Activated T-cell treated with anti-CD3 and anti-CD28 coated beads for 48 hours (primary cell): ENCODE data around the gene PHTF2.
A peak's percentile ranks its signal among the peaks of the same experiment; 100 is the strongest.
"Not testable (repeated sequence)": the region's sequence is repeated elsewhere in the genome, so short reads cannot be mapped to it uniquely, and the experiment has no call there.

Experiments
- DNase-seq: peaks from one replicate; pipeline ENCODE4 v3.0.0-alpha.2; 2020; ENCODE audit warnings: low read depth

PHTF2 gene

GRCh38 chr7:77830649-77831355, 32.2 kb downstream of the PHTF2 start:
- DNase-seq: no peak

GRCh38 chr7:77831481-77831880, 32.9 kb downstream of the PHTF2 start:
- DNase-seq: peak; percentile 8

- DNase-seq: no peak
These were observed 33.4 kb downstream of the PHTF2 start for GRCh38 chr7:77831953-77832352.

- no peak for DNase-seq
These were observed 34.6 kb downstream of the PHTF2 start for GRCh38 chr7:77833136-77833535.

- not testable (repeated sequence) for DNase-seq
These were observed 37.9 kb downstream of the PHTF2 start for GRCh38 chr7:77836425-77836824.

- no peak for DNase-seq
These were observed 38.7 kb downstream of the PHTF2 start for GRCh38 chr7:77837275-77837674.

GRCh38 chr7:77837966-77838365, 39.4 kb downstream of the PHTF2 start:
- no peak for DNase-seq

GRCh38 chr7:77838929-77839491, 40.4 kb downstream of the PHTF2 start:
- no peak for DNase-seq

GRCh38 chr7:77839919-77840318, 41.3 kb downstream of the PHTF2 start:
- no peak for DNase-seq

GRCh38 chr7:77843194-77843593, 44.6 kb downstream of the PHTF2 start:
- no peak for DNase-seq

- DNase-seq: no peak
These were observed 47.9 kb downstream of the PHTF2 start for GRCh38 chr7:77846317-77847092.

- no peak for DNase-seq
These were observed 57.0 kb downstream of the PHTF2 start for GRCh38 chr7:77855371-77856083.

GRCh38 chr7:77858278-77858677, 59.7 kb downstream of the PHTF2 start:
- DNase-seq: no peak

- no peak for DNase-seq
These were observed 60.8 kb downstream of the PHTF2 start for GRCh38 chr7:77859343-77859742.

GRCh38 chr7:77862691-77863090, 64.1 kb downstream of the PHTF2 start:
- DNase-seq: no peak

- DNase-seq: no peak
These were observed 65.3 kb downstream of the PHTF2 start for GRCh38 chr7:77863860-77864259.

GRCh38 chr7:77866370-77866769, 67.8 kb downstream of the PHTF2 start:
- DNase-seq: no peak

GRCh38 chr7:77866786-77867536, 68.4 kb downstream of the PHTF2 start:
- DNase-seq: no peak

GRCh38 chr7:77867537-77867865, 68.9 kb downstream of the PHTF2 start:
- DNase-seq: no peak

GRCh38 chr7:77872256-77872655, 73.7 kb downstream of the PHTF2 start:
- not testable (repeated sequence) for DNase-seq

GRCh38 chr7:77873416-77874327, 75.1 kb downstream of the PHTF2 start:
- not testable (repeated sequence) for DNase-seq
